Measurements from ENCODE around the gene RNF167. TPM values are rescaled to one million over a fixed set of nuclear protein-coding genes. Genes with fewer than 3 reads are reported as not detected.

Gene RNF167
- total RNA-seq, 1 experiment from 2014 or later: 105 TPM

DNA sequence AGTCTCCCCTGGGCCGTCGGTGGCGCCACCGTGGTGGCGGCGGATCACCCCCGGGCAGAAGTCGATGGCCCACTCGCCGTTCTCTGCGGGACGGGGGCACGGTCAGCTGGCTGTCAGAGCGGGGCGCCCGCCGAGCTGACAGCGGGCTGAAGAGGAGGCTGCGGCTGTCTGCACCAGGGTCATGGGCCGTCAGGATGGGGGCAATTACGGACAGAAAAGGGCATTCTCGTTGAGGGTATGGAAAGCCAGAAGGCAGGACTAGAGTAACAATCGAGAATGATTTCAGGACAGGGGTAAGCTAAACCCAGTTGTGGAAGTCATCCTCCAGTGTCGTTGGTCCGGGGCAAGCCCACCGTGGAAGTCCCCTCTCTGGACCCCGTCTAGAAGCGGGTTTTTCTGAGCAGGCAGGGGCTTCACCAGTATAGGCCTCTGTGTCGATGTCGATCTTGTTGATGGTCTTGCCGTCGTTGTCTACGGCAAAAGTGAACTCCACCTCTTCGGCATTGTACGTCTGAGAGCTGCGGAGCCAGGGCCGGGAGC is 38.9 kb upstream of the RNF167 start:
- H2AFZ ChIP-seq (ENCODE audit: low read depth, low read length, poor library complexity, severe bottlenecking): no peak overlapping the region
- intact Hi-C loops (cut with micrococcal nuclease): no loop called here
- no peaks in the 10 kb centered on the region for H3K79me2 ChIP-seq (ENCODE audit: insufficient read depth, low read length)
- TF ChIP-seq, protein P1, sequence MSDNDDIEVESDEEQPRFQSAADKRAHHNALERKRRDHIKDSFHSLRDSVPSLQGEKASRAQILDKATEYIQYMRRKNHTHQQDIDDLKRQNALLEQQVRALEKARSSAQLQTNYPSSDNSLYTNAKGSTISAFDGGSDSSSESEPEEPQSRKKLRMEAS (IDR thresholded peaks at IDR 0.05): no peak
- TF ChIP-seq EGR1 (IDR thresholded peaks at IDR 0.05; ENCODE audit: low read depth) (no peak), YY1 (IDR thresholded peaks at IDR 0.05; ENCODE audit: extremely low read depth, insufficient replicate concordance, low read depth, low read length) (no peak), POLR2A (IDR thresholded peaks at IDR 0.05; ENCODE audit: borderline replicate concordance, extremely low read depth, insufficient read depth, insufficient read length) (no peak), CBX3 (IDR thresholded peaks at IDR 0.05; ENCODE audit: low read depth) (no peak)
- TF ChIP-seq, protein P2, sequence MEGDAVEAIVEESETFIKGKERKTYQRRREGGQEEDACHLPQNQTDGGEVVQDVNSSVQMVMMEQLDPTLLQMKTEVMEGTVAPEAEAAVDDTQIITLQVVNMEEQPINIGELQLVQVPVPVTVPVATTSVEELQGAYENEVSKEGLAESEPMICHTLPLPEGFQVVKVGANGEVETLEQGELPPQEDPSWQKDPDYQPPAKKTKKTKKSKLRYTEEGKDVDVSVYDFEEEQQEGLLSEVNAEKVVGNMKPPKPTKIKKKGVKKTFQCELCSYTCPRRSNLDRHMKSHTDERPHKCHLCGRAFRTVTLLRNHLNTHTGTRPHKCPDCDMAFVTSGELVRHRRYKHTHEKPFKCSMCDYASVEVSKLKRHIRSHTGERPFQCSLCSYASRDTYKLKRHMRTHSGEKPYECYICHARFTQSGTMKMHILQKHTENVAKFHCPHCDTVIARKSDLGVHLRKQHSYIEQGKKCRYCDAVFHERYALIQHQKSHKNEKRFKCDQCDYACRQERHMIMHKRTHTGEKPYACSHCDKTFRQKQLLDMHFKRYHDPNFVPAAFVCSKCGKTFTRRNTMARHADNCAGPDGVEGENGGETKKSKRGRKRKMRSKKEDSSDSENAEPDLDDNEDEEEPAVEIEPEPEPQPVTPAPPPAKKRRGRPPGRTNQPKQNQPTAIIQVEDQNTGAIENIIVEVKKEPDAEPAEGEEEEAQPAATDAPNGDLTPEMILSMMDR (IDR thresholded peaks at IDR 0.05 in 2 of 3, conservative IDR thresholded peaks at IDR 0.05 in 1 of 3; ENCODE audit: borderline replicate concordance in 1 of 3, insufficient read depth in 1 of 3, low read depth in 2 of 3, low read length in 2 of 3): no peak
- ChIA-PET RAD21 (ENCODE audit: low non-redundant PET in 1 of 2, low total read pairs in 2 of 2, uncharacterized antibody in 2 of 2, unreplicated experiment in 2 of 2) (no interaction called here), POLR2A (no interaction called here), CTCF (no interaction called here)
- H3K27ac ChIP-seq (ENCODE audit: low read depth, low read length): no peak overlapping the region
- no peak overlapping the region for H3K9ac ChIP-seq (ENCODE audit: low read length)
- peaks cover 0 to 7% of the 10 kb centered on the region in 2 experiments; a peak in 2 of 4 replicates for H3K36me3 ChIP-seq (ENCODE audit: control insufficient read depth in 1 of 2, insufficient read depth in 2 of 2, low read length in 2 of 2)
- no peak overlapping the region for H3K4me3 ChIP-seq (replicated peaks in 1 of 2; ENCODE audit: low read depth in 1 of 2, low read length in 2 of 2)
- no peak for DNase-seq (ENCODE audit: low read depth, low spot score)
- no peaks in the 10 kb centered on the region for H4K20me1 ChIP-seq (ENCODE audit: insufficient read depth)
- no peak overlapping the region for H3K4me2 ChIP-seq (ENCODE audit: low read length)
- no TSS peak for BruUV-seq (replicated peaks)
- H3K27me3 ChIP-seq (ENCODE audit: insufficient read depth, low read length): no peaks in the 10 kb centered on the region
- no peaks in the 10 kb centered on the region for H3K9me3 ChIP-seq (ENCODE audit: control insufficient read depth in 1 of 2, insufficient read depth in 1 of 2, low read depth in 1 of 2, low read length in 2 of 2)
- no peak for ATAC-seq
- H3K9me2 ChIP-seq (ENCODE audit: insufficient read depth): no peaks in the 10 kb centered on the region
- peaks cover 10 to 14% of the 10 kb centered on the region in 2 experiments for H3K4me1 ChIP-seq (ENCODE audit: control insufficient read depth in 1 of 2, insufficient read depth in 2 of 2, low read length in 2 of 2)
